ENCODE measurements around the gene DNAJB6.

DNA sequence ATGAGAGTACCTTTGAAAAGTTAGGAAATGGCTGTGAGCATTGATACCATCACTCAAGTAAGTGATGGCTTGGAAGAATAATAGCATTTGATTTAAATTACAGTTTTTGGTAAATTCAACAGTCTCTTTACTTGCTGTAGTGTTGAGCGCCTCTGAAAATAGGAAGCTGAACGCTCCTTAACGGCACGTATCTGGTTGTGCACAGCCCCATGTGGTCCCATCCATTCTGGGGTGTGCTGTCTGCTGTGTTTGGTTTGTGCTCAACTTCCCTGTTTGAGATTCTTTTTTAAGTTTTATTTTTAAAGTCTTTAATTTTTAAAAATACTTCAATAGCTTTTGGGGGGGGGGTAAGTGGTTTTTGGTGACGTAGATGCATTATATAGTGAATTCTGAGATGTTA is 51.5 kb downstream of the DNAJB6 start:
- TF ChIP-seq, protein P1, sequence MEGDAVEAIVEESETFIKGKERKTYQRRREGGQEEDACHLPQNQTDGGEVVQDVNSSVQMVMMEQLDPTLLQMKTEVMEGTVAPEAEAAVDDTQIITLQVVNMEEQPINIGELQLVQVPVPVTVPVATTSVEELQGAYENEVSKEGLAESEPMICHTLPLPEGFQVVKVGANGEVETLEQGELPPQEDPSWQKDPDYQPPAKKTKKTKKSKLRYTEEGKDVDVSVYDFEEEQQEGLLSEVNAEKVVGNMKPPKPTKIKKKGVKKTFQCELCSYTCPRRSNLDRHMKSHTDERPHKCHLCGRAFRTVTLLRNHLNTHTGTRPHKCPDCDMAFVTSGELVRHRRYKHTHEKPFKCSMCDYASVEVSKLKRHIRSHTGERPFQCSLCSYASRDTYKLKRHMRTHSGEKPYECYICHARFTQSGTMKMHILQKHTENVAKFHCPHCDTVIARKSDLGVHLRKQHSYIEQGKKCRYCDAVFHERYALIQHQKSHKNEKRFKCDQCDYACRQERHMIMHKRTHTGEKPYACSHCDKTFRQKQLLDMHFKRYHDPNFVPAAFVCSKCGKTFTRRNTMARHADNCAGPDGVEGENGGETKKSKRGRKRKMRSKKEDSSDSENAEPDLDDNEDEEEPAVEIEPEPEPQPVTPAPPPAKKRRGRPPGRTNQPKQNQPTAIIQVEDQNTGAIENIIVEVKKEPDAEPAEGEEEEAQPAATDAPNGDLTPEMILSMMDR (IDR thresholded peaks at IDR 0.05) = no peak
- TF ChIP-seq PRRX2 (CRISPR knock-in tag; IDR thresholded peaks at IDR 0.05) (no peak), TCF7 (CRISPR knock-in tag; IDR thresholded peaks at IDR 0.05; ENCODE audit: low read depth) (no peak)

Data from WTC11 (cell line).